GM13976 (cell line): ENCODE results near the gene VPS8.

Experiments used
- DNase-seq: peaks from one replicate; pipeline ENCODE4 v3.0.0; 2012; ENCODE audit warnings: low spot score
- in situ Hi-C: fragments of 300-500 bp; cut with MboI; formaldehyde crosslinking; loops from one replicate; pipeline ENCODE4 v1.12.0; 2022; ENCODE audit warnings: low sequenced_read_pairs, mixed read lengths, inconsistent platforms; ENCODE audit not compliant: unreplicated experiment
- TF ChIP-seq, protein P1 (sequence below): IDR thresholded peaks from 2 replicates; pipeline ENCODE4 v1.5.1; 2012; ENCODE audit warnings: borderline replicate concordance, mild to moderate bottlenecking; ENCODE audit not compliant: insufficient read depth; ENCODE audit errors: extremely low read depth, missing control alignments, control extremely low read depth

VPS8 gene

GRCh38 chr3:184918750-184919149, 106.8 kb downstream of the VPS8 start:
- TF ChIP-seq, protein P1, sequence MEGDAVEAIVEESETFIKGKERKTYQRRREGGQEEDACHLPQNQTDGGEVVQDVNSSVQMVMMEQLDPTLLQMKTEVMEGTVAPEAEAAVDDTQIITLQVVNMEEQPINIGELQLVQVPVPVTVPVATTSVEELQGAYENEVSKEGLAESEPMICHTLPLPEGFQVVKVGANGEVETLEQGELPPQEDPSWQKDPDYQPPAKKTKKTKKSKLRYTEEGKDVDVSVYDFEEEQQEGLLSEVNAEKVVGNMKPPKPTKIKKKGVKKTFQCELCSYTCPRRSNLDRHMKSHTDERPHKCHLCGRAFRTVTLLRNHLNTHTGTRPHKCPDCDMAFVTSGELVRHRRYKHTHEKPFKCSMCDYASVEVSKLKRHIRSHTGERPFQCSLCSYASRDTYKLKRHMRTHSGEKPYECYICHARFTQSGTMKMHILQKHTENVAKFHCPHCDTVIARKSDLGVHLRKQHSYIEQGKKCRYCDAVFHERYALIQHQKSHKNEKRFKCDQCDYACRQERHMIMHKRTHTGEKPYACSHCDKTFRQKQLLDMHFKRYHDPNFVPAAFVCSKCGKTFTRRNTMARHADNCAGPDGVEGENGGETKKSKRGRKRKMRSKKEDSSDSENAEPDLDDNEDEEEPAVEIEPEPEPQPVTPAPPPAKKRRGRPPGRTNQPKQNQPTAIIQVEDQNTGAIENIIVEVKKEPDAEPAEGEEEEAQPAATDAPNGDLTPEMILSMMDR, result no peak
- in situ Hi-C loops, result no loop called here
- no peak for DNase-seq

- DNase-seq, result no peak
- in situ Hi-C loops, result no loop called here
Measured at GRCh38 chr3:184919651-184920050, 107.7 kb downstream of the VPS8 start.

DNA sequence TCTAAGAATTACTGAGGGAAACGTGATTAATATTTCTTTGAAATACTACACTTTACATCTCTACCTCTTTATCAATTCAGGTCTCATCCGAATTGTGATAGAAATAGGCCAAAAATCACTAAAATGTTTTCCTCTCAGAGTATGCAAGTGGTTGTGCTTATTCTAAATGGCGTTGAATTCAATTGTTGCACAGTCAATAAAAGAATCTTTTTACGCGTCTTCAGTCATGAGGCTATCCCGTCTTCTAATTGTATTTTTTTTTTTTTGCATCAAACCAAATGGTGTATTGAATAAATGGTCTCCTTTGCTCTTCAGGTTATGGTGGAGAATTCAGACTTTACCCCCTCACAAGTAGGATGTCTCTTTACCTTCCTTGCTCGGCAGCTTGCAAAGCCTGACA, 112.6 kb downstream of the VPS8 start:
- no peak for DNase-seq
- in situ Hi-C loops, result no loop called here
- TF ChIP-seq, protein P1, result no peak

More at GRCh38 chr3:184919651-184920050, 107.7 kb downstream of the VPS8 start:
- TF ChIP-seq, protein P1, result no peak

DNA sequence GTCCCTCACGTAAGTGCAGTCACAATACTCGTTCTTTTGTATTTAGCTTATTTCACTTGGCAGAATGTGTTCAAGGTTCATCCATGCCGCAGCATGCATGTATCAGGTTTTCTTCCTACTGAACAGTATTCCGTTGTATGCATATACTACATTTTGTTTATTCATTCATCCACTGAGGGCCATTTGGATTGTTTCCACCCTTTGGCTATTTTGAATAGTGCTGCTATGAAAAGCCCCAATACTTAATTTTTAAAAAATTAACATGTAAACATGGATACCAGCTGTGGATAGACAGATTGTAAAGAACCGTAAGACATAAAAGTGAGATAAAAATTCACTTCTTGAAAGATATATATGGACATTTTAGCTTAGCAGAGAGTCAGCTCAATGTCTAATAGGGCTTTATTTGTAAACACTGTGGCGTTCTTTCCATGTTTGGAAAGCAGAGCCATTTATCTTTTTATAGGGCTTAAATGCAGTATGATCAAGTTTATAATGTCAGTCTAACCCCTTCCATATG, 115.9 kb downstream of the VPS8 start:
- in situ Hi-C loops, result no loop called here
- TF ChIP-seq, protein P1, result no peak
- DNase-seq, result no peak

GRCh38 chr3:184932777-184933176, 120.8 kb downstream of the VPS8 start:
- in situ Hi-C loops, result no loop called here
- TF ChIP-seq, protein P1, result no peak
- no peak for DNase-seq

- TF ChIP-seq, protein P1, result no peak
- in situ Hi-C loops, result no loop called here
- no peak for DNase-seq
Measured at GRCh38 chr3:184937611-184938010, 125.6 kb downstream of the VPS8 start.
